T-helper 2 cell (primary cell): ENCODE measurements around the gene CACNA1C.

Experiments
- DNase-seq, 5 experiments: peaks; one replicate each; pipeline versions ENCODE4 v3.0.0 to v3.0.0-alpha.2; 2012 to 2022

Gene CACNA1C

DNA sequence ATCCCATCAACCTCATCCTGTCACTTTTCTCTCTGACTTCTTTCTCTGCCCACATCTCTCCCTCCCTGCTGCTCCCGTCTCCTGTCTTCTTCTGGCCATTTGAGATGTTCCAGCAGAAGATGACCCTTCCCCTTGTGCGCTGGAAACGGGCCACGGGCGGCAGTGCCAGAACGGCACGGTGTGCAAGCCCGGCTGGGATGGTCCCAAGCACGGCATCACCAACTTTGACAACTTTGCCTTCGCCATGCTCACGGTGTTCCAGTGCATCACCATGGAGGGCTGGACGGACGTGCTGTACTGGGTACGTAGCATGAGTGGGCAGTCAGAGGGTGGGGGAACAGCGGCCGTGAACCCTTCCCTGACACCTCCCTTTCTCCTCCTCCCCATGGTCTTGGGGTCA, 440.3 kb downstream of the CACNA1C start:
- no peak for DNase-seq

DNA sequence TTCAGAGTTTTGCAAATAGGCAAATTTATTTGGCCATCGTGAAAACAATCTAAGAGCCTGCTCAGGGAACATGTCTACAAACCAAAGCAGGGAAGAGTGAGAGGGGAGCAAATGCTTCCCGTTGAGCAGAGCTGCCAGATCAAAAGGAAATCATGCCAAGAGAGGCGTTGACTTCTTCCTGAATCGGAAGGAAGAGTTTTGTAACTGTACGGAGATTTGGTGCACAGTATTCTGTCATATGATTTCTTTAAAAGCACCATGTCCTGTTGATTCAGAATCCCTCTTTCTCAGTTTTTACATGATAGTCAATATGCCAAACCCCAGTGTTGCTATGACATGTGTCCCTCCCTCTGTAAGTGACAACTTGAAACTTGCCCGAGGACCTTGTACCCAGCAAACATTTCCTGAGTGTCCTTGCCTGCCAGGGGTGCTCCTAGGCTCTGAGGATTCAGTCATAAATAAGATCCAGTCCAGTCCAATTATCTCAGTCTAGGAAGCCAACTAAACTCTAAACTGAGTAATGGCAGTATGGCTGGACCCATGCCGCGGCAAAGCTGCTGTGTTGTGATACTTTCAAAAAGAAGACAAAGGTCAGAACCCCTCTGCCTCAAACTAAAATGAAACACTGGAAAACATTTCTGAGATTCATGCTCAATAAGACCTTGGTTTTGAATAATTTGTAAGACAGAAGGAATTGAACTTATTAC, 441.9 kb downstream of the CACNA1C start:
- no peak for DNase-seq

DNA sequence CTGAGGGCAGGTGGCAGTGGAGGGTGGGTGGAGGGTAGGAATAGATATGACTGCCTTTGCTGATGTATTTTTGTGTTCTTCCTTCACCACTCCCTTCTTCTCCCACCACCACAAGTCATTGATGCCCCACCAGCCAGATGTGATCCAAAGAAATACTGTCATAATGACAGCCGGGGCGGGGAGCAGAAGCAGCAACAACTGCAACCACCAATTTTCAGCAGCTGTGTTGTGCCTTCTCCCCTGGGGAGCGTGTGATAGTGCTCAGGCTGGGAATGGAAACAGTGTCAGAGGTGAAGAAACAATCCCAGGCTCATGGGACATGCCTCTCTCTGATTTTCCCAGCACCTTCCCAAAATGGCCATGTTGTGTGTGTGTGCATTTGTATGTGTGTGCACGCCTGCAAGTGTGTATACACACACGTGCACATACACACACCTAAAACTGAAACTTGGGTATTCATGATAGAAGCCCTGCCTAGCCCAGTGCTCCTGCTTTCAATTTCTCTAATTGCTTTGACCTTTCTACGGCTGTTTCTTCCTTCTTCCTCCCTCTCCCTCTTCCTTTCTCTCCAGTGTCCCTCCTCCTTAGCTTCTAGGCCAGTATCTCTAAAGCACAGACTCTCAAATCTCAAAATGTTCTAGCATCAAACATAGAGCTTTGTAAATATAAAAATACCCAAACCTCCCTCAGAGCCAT, 442.8 kb downstream of the CACNA1C start:
- DNase-seq = no peak

DNA sequence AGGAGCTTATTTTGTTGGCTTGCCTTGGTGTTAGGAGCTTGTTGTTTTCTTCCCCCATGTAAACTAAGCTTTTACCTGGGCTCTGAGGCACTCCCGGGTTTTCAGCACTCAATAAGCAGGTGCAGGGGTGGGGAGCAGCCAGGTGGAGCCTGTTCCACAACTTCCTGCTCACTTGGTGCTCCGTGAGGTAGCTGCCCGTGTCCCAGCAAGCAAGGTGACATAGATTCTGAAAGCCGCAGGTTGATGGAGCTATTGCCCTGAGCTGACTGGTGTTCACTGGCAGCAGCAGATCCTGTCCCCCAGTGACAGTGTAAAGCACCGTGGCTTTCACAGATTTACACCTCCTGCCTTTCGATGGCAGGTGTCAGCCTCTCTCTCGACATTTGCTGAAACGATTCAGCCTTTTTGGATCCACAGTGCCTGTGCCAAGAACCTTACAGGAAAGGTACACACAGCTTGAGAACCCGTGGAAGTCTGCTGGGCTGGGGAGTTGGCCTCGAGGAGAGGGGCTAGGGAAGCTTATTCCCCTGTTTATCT, 446.2 kb downstream of the CACNA1C start:
- DNase-seq = no peak

DNA sequence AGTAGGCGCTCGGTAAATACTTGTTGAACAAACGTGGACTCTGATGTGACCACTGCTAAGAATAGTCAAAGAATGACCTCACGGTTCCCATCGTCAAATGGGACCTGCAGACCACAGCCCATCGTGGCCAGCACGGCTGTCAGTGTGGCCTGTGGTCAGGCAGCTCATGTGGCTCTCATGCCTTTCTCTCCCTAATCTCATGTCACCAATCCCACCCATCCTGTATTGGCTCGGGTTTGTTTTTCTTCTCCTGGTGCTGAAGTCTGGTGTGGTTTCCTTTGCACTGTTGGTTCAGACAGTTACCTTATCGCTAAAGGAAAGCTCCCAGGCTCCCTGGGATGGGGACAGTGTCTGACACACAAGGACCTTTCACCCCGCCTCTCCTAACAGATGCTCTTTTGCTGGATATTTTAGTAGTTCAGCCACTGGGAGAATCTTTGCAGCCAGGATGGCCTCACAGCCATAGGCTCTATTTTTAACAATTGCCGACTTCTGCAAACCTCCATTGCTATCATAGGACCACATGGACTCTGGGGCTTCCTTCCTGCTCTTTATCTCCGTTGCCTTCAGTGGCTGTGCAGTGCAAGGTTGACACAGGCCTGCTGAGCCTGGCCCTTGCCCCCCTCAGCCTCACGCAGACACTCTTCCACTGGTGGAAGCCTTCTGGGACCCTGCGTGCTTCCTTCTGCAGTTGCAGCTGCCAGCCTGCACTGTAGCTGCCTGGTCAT, 448.8 kb downstream of the CACNA1C start:
- DNase-seq = peak in 1 of 5 experiments; percentile 18

DNA sequence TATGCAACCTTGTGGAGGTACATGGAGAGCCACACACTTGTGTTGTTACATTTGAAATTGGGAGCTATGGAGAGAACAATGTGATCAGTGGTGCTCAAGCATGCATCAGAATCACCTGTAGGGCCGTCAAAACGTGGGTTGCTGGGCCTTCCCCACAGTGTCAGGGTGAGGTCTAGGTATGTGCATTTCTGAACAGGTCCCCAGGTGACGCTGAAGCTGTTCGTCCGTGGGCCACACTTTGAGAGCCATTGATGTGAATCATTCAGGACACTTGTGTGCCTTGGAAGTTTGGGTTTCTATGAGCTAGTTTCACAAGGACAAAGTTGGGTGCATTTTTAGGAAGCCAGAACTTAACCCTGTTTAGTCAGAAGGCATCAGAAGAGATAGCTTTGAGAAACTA, 450.2 kb downstream of the CACNA1C start:
- DNase-seq = no peak

DNA sequence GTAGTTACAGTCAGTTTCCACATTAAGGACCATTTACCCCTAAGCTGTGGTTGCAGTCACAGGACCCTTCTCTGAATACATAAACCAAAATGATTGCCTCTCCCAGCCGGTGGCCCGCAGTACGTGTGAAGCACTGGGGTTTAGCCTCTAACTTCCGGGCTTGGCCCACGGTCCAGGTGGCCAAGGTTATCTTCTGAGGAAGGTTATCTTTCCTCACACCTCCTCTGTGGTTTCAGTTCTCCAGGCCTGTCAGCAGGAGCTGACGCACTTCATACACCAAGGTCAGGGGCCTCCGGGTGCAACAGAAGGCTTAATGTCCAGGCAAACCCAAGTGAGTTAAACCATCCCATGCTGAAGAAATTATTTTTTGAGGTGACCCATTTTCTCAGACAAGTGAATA, 451.0 kb downstream of the CACNA1C start:
- peak in 1 of 5 experiments; percentile 25 for DNase-seq

DNA sequence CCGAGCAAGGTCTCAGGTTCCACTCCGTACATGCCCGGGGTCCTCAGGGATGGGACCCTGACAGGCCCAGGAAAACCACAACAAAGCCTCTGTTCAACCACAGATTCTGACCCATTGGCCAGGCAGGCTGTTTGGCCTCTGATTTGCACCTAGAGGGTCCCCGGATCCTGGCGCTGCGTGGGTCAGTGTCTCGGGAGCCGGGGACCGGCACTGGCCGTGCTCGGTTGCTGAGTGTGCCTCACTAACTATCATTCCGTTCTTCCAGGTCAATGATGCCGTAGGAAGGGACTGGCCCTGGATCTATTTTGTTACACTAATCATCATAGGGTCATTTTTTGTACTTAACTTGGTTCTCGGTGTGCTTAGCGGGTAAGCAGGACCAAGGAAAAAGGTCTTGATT, 451.8 kb downstream of the CACNA1C start:
- no peak for DNase-seq

DNA sequence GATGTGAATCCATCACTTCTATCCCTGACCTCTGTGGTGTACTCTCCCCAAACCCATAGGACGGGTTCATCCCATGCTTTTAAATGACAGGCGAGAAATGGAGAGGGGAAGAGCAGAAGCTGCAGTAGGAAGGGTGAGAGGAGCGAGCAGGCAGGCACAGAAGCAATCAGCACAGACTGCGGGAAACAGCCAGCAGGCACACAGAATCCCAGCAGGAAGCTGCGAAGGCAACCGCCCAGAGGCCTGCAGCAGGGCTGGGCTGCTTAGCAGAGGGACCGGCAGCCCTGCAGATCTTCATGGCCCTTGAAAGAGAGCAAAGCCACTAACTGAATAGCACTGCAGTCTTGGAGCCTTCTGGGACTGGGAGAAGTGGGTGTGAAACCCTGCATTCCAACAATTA, 455.0 kb downstream of the CACNA1C start:
- DNase-seq = no peak

DNA sequence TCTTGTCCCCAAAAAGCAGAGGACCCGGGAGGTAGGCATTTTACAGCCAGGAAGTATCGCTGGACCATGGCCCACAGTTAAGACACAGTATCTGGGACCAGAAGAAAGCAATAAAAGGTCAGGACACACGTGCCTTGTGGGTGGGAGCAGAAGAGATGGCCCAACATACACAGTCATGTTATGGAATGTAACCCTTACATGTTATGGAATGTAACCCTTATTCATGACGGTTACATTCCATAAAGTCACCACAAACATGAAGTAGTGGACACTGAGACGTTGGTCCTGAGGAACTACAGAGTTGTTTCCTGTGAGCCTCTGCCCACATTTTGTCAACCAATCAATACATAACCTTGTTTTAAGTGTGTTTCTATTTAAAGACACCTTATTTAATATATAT, 456.4 kb downstream of the CACNA1C start:
- no peak for DNase-seq

DNA sequence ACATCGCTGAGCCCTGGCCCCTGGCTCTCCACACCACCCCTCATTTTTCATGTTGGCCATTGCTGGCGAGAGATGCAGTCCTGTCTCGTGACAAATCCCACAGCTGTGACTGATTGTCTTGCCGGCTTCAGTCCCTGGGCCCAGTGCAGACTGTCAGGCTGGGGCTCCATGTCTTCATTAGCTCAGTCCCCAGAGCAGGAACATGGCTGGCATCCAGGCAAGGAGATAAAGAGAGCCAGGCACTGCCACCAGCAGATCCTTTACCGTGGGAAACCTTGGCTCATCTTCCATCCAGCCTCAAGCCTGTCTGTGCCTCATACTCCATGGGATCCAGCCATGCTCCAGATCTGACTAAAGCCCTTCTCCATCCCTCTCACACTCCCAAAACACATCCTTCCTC, 457.3 kb downstream of the CACNA1C start:
- no peak for DNase-seq

DNA sequence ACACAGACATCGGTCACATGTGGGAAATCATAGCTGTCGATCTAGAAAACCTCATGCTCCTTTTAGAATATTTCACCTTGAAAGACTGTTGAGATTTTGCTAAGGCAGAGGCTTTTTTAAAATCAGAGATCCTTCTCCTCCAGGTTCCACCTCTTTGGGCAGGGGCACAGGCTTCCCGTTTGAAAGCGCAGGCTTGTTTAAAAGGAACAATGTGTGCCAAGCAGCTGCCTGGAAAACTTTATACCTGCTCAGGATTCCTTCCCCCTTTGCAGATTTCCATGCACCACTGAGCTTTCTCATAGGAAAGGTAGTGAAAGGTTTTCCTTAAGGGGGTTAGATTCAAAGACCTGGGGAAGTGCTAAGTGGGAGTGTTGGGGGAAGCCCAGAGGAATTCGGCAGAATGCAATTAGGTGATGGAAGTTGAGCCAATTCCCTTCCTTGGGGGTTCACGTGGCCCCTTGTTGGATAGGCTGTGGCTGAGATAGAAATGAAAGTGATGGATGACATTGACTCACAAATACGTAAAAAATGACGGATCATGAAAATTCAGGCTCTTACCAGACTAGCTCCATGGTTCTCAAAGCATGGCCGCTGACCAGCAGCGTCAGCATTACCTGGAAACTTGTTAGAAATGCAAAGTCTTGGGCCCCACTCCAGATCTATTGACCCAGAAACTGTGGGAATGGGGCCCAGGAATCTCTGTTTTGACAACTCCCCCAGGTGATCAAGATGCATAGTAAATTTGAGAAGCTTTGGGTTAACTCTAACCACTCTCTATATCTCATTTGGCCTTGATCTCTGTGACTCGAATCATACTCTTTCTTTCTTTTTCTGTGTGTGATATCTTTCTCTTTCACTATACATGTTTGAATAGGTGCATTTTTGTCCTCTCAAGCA, 460.6 kb downstream of the CACNA1C start:
- no peak for DNase-seq

DNA sequence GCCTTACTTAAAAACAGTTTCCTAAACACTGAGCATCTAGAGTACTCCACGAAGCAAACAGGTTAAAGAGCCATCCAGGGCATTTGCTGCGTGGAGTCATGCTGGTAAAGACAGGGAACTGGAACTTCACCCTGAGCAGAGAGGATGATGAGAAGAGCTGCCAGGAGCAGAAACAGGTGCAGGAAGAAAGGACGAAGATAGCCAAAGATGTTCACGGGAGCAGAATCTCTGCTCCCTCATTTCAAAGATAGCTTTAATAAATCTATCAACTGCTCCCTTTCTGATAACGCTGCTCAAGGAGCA, 461.2 kb downstream of the CACNA1C start:
- no peak for DNase-seq

DNA sequence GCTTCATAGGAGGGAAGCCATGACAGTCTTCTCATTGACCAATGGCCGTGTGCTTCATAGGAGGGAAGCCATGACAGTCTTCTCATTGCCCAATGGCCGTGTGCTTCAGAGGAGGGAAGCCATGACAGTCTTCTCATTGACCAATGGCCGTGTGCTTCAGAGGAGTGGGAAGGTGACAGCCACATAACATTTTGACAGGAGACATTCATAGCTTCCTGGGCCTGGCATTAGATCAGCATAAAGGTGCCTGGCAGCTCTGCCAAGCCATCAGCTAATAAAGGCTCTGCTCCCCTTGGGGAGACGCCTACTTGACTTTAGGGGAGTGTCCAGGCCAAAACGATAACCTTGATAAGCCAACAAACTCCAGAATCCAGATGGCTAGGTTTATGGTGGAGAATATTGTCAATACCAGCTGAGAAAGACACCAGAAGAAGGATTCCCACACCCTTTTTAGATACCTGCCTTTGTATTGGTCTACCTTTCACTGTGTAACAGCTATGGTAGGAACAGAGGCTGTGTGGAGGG, 468.0 kb downstream of the CACNA1C start:
- no peak for DNase-seq

DNA sequence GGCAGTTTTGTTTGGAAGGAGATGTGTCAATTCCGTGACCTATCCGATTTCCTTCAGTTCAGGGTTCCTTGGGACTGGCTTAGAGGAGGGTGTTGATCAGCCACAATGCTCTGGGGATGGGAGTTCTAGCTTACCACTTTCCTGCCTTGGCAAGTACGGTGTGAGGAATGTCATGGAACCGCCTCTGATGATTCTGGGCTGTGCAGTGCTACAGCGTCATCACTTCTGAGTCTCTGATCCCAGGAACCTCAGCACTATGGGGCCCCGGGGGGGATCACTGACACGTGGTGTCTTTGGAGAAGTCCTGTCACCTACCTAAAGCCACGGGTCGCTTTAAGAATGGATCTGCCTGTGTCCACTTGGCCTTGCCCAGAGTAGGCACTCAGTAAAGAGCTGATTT, 470.5 kb downstream of the CACNA1C start:
- DNase-seq = no peak

DNA sequence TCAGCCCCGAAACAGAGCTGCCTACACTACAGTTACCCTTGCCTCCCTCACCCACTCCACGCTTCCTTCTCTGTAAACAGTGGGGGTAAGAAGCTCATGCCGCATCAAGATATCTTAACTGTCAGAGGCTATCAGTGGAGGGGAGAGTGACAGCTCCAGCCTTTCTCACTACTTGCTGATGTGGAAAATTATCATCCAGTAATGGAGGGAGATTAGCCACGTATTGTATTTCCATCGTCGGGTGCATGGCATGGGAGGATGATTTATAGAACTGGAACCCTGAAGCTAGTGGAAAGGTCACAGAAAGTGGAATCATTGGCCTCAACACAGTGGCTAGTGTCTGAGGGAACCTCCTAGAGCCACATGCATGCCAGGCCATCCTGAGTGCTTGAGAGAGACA, 471.1 kb downstream of the CACNA1C start:
- no peak for DNase-seq

DNA sequence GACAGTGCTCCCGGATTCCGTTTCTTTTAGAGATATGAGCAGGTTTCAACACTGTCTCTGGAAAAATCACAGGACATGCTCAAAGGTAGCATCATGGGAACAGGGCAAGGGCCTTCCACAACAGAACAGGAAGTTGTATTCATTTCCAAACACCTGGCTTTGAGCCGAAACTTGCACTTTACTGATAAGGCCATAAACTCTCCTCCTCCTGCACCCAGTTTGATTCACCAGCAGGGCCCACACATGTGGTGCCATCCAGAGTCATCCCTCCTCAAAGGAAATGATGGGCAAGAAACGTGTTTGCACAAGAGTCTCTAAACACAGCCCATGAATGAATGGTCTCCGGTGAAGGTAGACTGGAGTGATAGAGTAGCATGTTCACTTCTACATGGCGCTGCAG, 473.6 kb downstream of the CACNA1C start:
- DNase-seq = peak in 1 of 5 experiments; percentile 70

DNA sequence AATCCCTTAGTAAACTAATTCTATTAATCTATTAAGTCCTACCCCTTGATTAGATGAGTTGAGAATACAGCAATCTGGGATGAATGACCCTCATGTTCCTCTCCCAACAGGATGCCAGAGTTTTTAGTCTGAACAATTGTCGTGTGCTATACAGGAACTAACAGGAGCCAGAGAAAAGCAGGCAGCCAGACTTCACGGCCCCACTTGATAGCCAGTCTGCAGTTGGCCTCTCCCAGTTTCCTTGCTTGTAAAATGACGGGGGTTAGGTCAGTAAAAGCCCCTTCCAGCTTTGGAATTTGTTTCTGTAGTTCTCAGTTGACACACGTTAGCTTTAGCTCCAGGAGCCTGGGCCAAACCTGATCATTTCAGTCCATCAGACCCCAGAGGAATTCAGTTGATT, 475.2 kb downstream of the CACNA1C start:
- DNase-seq = no peak

DNA sequence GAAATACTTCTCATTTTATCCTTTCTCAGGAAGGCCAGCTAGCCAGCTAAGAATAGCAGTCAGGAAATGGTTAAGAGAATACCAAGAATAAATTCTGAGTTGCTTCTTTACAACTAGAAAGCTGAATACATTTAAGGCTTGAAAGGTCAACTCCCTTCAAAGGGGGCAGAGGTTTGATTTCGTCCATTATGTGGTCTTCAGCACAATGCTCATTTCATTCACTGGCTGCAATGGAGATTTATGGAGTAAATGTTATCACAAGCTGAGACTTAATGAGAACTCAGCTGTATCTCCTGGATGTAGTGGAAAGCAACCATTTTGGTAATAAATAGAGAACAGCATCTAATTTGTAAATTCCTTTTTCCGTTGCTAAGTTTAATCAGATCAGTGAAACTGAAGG, 477.0 kb downstream of the CACNA1C start:
- no peak for DNase-seq

DNA sequence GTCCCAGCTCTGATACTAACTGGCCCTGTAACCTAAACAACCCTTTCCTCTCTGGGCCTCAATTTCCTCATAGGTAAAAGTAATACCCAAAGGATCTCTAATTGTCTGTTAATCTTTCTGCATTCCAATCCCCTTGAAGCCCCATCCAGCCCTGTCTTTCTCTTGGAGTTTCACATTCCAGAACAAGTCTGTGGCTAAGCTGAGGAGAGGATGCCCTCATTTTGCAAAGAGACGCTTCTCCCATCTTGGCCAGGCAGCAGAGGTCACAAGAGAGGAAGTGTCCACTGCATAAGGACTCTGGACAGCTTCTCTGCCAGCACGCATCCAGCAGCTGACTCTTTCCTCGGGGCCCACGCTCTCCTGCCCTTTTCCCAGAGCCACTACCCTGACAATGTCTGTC, 478.6 kb downstream of the CACNA1C start:
- DNase-seq = no peak

DNA sequence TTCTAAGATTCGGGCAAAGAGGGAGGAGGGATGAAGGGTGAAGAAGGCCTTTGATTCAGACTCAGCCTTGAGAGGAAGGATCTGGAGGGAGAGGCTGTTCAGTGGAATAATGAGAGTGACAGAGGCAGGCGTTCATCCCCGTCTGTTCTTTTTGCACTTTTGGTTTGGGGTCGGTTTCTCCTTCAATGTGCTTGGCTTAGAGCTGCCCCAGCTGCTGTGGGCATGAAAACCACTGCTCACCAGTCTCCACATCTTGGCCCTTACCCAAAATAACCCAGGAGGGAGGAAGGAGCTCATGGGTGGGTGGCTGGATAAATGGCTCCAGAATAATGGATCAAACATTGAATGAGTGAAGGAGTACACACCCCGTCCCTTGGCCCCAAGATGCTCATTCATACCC, 480.2 kb downstream of the CACNA1C start:
- DNase-seq = no peak

DNA sequence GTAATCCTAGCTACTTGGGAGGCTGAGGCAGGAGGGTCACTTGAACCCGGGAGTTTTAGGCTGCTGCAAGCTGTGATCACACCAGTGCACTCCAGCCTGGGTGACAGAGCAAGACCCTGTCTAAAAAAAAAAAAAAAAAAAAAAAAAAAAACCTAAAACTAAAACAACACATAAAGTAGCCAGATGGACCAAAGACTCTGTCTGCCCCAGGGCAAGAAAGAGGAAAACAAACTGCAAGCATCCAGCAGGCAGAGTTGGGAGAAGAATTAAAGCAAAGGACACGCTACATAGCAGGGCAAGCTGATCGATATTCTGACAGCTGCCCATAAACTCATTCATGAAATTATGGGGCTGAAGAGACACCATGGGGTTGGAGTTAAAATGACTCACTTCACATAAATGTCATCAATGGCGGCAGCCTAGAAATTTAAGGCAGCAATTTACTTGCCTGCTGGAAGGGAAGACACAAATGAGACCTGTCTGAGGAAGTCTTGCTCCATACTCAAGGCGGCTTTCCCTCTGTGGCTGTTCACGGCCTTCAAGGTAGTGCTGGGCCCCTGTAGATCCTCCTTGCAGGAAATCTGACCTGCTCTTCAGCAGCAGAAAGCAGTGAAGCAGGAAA, 482.9 kb downstream of the CACNA1C start:
- no peak for DNase-seq
